ENCODE results near the gene SOS2.
A peak's percentile ranks its signal among the peaks of the same experiment; 100 is the strongest.

Gene SOS2

GRCh38 chr14:50231475-50232275 lies at the start of gene SOS2:
TSS of gene SOS2 (minus strand) at chr14:50231578. CDS start at chr14:50231283, 295 bp downstream.
- DNase-seq, result peak; percentile 91 to 95
- TF ChIP-seq GATA1 (IDR thresholded peaks at IDR 0.05; ENCODE audit: low read depth, low read length), result no peak
- peak; percentile 57 for TF ChIP-seq POLR2A (IDR thresholded peaks at IDR 0.05; ENCODE audit: low read length)

- TF ChIP-seq POLR2A (IDR thresholded peaks at IDR 0.05; ENCODE audit: low read length) (no peak), GATA1 (IDR thresholded peaks at IDR 0.05; ENCODE audit: low read depth, low read length) (no peak)
- DNase-seq, result no peak
Observed at GRCh38 chr14:50272498-50272897, 41.1 kb upstream of the SOS2 start.

DNA sequence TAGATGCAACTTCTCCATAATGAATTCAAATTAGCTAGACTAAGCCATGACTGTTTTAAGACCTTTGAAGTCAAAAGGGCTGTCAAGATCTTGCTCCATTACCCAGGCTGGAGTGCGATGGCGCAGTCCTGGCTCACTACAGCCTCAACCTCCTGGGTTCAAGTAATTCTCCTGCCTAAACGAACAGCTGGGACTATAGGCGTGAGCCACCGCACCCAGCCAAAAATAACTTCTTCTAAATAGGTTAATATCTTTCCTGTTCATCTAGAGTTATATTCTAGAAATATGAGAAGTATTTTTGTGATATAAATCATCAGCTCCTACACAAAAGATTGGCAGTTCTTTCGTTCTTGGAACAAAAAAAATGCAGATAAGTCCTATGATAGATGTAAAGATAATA lies 39.6 kb upstream of the SOS2 start:
- DNase-seq, result no peak
- TF ChIP-seq GATA1 (IDR thresholded peaks at IDR 0.05; ENCODE audit: low read depth, low read length) (no peak), POLR2A (IDR thresholded peaks at IDR 0.05; ENCODE audit: low read length) (no peak)

- no peak for TF ChIP-seq POLR2A (IDR thresholded peaks at IDR 0.05; ENCODE audit: low read length)
- no peak for TF ChIP-seq GATA1 (IDR thresholded peaks at IDR 0.05; ENCODE audit: low read depth, low read length)
- no peak for DNase-seq
Observed at GRCh38 chr14:50265029-50265428, 33.7 kb upstream of the SOS2 start.

DNA sequence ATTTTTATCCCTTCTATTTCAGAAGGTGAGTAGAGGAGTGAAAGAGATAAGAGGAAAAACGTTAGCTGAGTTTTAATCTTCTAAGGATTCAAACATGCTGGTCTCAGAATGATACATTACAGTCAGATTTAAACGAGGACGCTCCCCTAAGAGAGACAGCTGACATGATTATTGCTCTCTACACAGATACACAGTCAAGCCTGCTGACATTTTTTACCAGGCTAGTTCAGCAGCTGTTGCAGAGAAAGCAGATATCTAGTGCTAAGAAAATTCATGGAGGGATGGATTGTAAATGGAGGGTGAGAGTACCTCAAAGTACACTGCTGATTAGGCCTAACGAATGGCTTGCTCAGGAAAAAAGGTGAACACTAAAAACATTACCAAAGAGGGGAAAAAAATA lies 31.9 kb upstream of the SOS2 start:
- TF ChIP-seq POLR2A (IDR thresholded peaks at IDR 0.05; ENCODE audit: low read length) (no peak), GATA1 (IDR thresholded peaks at IDR 0.05; ENCODE audit: low read depth, low read length) (no peak)

GRCh38 chr14:50262865-50263264 lies 31.5 kb upstream of the SOS2 start:
- no peak for TF ChIP-seq GATA1 (IDR thresholded peaks at IDR 0.05; ENCODE audit: low read depth, low read length)
- TF ChIP-seq POLR2A (IDR thresholded peaks at IDR 0.05; ENCODE audit: low read length), result no peak
- DNase-seq, result no peak

More for the DNA sequence above, 31.9 kb upstream of the SOS2 start:
- no peak for DNase-seq

DNA sequence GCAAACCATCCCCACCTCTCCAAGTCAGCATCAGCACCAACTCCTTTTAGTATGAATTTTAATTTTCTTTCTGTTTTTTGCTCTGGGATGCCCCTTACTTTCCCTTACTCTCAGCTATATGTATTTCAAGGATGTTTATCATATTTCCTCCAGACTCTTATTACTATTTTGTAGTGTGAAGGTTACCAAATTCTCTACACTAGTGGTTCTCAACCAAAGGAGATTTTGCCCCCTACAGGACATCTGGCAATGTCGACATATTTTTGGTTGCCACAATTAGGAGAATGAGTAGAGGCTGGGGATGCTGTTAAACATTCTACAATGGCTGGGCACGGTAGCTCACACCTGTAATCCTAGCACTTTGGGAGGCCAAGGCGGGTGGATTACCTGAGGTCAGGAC lies 29.1 kb upstream of the SOS2 start:
- TF ChIP-seq GATA1 (IDR thresholded peaks at IDR 0.05; ENCODE audit: low read depth, low read length), result no peak
- no peak for TF ChIP-seq POLR2A (IDR thresholded peaks at IDR 0.05; ENCODE audit: low read length)
- DNase-seq, result peak; percentile 46 to 67

- DNase-seq, result no peak
- no peak for TF ChIP-seq GATA1 (IDR thresholded peaks at IDR 0.05; ENCODE audit: low read depth, low read length)
- no peak for TF ChIP-seq POLR2A (IDR thresholded peaks at IDR 0.05; ENCODE audit: low read length)
Observed at GRCh38 chr14:50260072-50260471, 28.7 kb upstream of the SOS2 start.

- DNase-seq, result peak; percentile 62 to 77
- TF ChIP-seq GATA1 (IDR thresholded peaks at IDR 0.05; ENCODE audit: low read depth, low read length) (peak; percentile 15), POLR2A (IDR thresholded peaks at IDR 0.05; ENCODE audit: low read length) (no peak)
Observed at GRCh38 chr14:50257732-50258131, 26.4 kb upstream of the SOS2 start.

GRCh38 chr14:50254248-50254647 lies 22.9 kb upstream of the SOS2 start:
- no peak for DNase-seq
- TF ChIP-seq GATA1 (IDR thresholded peaks at IDR 0.05; ENCODE audit: low read depth, low read length) (no peak), POLR2A (IDR thresholded peaks at IDR 0.05; ENCODE audit: low read length) (no peak)

GRCh38 chr14:50249136-50249775 lies 17.9 kb upstream of the SOS2 start:
- peak; percentile 76 to 80 for DNase-seq
- TF ChIP-seq POLR2A (IDR thresholded peaks at IDR 0.05; ENCODE audit: low read length), result no peak
- TF ChIP-seq GATA1 (IDR thresholded peaks at IDR 0.05; ENCODE audit: low read depth, low read length), result no peak

- TF ChIP-seq POLR2A (IDR thresholded peaks at IDR 0.05; ENCODE audit: low read length), result no peak
- no peak for TF ChIP-seq GATA1 (IDR thresholded peaks at IDR 0.05; ENCODE audit: low read depth, low read length)
- DNase-seq, result no peak
Observed at GRCh38 chr14:50247245-50247644, 15.9 kb upstream of the SOS2 start.

GRCh38 chr14:50242566-50243310 lies 11.4 kb upstream of the SOS2 start:
- TF ChIP-seq POLR2A (IDR thresholded peaks at IDR 0.05; ENCODE audit: low read length), result no peak
- no peak for TF ChIP-seq GATA1 (IDR thresholded peaks at IDR 0.05; ENCODE audit: low read depth, low read length)
- no peak for DNase-seq

GRCh38 chr14:50242096-50242495 lies 10.7 kb upstream of the SOS2 start:
- TF ChIP-seq GATA1 (IDR thresholded peaks at IDR 0.05; ENCODE audit: low read depth, low read length) (no peak), POLR2A (IDR thresholded peaks at IDR 0.05; ENCODE audit: low read length) (no peak)
- DNase-seq, result no peak

All from erythroblast (primary cell).